SK-N-SH (cell line): ENCODE results near the gene RIPOR2. TPM values are rescaled to one million over a fixed set of nuclear protein-coding genes. Genes with fewer than 3 reads are reported as not detected.
A peak's percentile ranks its signal among the peaks of the same experiment; 100 is the strongest.

ENCODE experiments used
- CTCF ChIA-PET: fragments of 300-600, 350-600 bp; formaldehyde crosslinking; extraction: SDS; loops from one replicate; lab custom pipeline; 2021; lab: Yijun Ruan, JAX
- POLR2A ChIA-PET: fragments of 350-600 bp; sonication (Branson Sonifier 250); formaldehyde crosslinking; extraction: SDS; loops from one replicate; lab custom pipeline; 2020; ENCODE audit warnings: antibody characterized with exemption, inconsistent platforms; lab: Yijun Ruan, JAX
- DNase-seq: peaks from one replicate; pipeline ENCODE4 v3.0.0; 2012
- H2AFZ ChIP-seq: fragments of 200-600 bp; sonication (generic); 2 replicates; pipeline ENCODE4 v1.8.1; 2016; ENCODE audit warnings: antibody characterized with exemption, mild to moderate bottlenecking, low read depth
- H3F3A ChIP-seq: fragments of 200-600 bp; sonication (generic); replicated peaks from 2 replicates; pipeline ENCODE3; 2016; ENCODE audit warnings: antibody characterized with exemption, mild to moderate bottlenecking; ENCODE audit not compliant: insufficient read depth
- H3K27ac ChIP-seq, 2 experiments: fragments of 200-500 bp in 1 of 2; fragments of 200-600 bp in 1 of 2; sonication (Bioruptor generic) in 1 of 2; sonication (generic), shearing (Covaris generic) in 1 of 2; 2 replicates each; pipeline versions ENCODE4 v1.5.1 to v1.6.1; 2014 to 2016; ENCODE audit warnings: low read depth in 2 of 2, inconsistent platforms in 1 of 2, low read length in 1 of 2, mild to moderate bottlenecking in 1 of 2, mixed read lengths in 1 of 2
- H3K27me3 ChIP-seq: fragments of 200-600 bp; sonication (generic), shearing (Covaris generic); 2 replicates; pipeline ENCODE4 v1.6.1; 2016; ENCODE audit warnings: mixed run types; ENCODE audit not compliant: insufficient read depth
- H3K36me3 ChIP-seq, 2 experiments: fragments of 200-500 bp in 1 of 2; fragments of 200-600 bp in 1 of 2; sonication (Bioruptor generic) in 1 of 2; sonication (generic) in 1 of 2; replicated peaks in 1 of 2; 2 replicates each; pipeline versions ENCODE3 to v1.5.1; 2014 to 2016; ENCODE audit warnings: low read length in 1 of 2, mild to moderate bottlenecking in 1 of 2; ENCODE audit not compliant: insufficient read depth in 2 of 2, control insufficient read depth in 1 of 2
- H3K4me1 ChIP-seq, 2 experiments: fragments of 200-500 bp in 1 of 2; fragments of 200-600 bp in 1 of 2; sonication (Bioruptor generic) in 1 of 2; sonication (generic), shearing (Covaris generic) in 1 of 2; 2 replicates each; pipeline versions ENCODE4 v1.5.1 to v1.6.1; 2014 to 2016; ENCODE audit warnings: low read depth in 1 of 2, low read length in 1 of 2, mixed run types in 1 of 2; ENCODE audit not compliant: insufficient read depth in 2 of 2, control insufficient read depth in 1 of 2
- H3K4me2 ChIP-seq: fragments of 200-600 bp; sonication (generic), shearing (Covaris generic); 2 replicates; pipeline ENCODE4 v1.6.1; 2017; ENCODE audit warnings: mixed run types
- H3K4me3 ChIP-seq, 2 experiments: fragments of 200-500 bp in 1 of 2; fragments of 200-600 bp in 1 of 2; sonication (Bioruptor generic) in 1 of 2; sonication (generic), shearing (Covaris generic) in 1 of 2; 2 replicates each; pipeline versions ENCODE4 v1.5.1 to v1.8.1; 2014 to 2016; ENCODE audit warnings: low read depth in 2 of 2, inconsistent platforms in 1 of 2, low read length in 1 of 2, mild to moderate bottlenecking in 1 of 2, mixed read lengths in 1 of 2, moderate library complexity in 1 of 2
- H3K79me2 ChIP-seq: fragments of 200-600 bp; sonication (generic); 2 replicates; pipeline ENCODE4 v1.8.1; 2017; ENCODE audit warnings: mild to moderate bottlenecking; ENCODE audit not compliant: insufficient read depth
- H3K9ac ChIP-seq: fragments of 200-600 bp; sonication (generic); 2 replicates; pipeline ENCODE4 v1.6.1; 2017; ENCODE audit warnings: mixed run types
- H3K9me2 ChIP-seq: fragments of 200-600 bp; sonication (generic); 2 replicates; pipeline ENCODE4 v1.6.1; 2017; ENCODE audit warnings: mixed run types
- H3K9me3 ChIP-seq: fragments of 200-600 bp; sonication (generic); 2 replicates; pipeline ENCODE4 v1.6.1; 2017; ENCODE audit warnings: mixed run types, mild to moderate bottlenecking, moderate library complexity
- H4K20me1 ChIP-seq: fragments of 200-600 bp; sonication (generic); 2 replicates; pipeline ENCODE4 v1.6.1; 2017; ENCODE audit warnings: mild to moderate bottlenecking, mixed run types; ENCODE audit not compliant: insufficient read depth
- FOSL2 ChIP-seq: IDR thresholded peaks from 2 replicates; pipeline ENCODE4 v1.4.0; 2012; ENCODE audit warnings: low read depth, mild to moderate bottlenecking, moderate library complexity, borderline replicate concordance
- FOXJ3 ChIP-seq: sonication (generic); formaldehyde crosslinking; IDR thresholded peaks from 2 replicates; pipeline ENCODE4 v1.5.1; 2020; ENCODE audit warnings: mild to moderate bottlenecking, missing genetic modification reagents
- MEF2A ChIP-seq: IDR thresholded peaks from 2 replicates; pipeline ENCODE4 v1.4.0; 2012; ENCODE audit warnings: low read depth, borderline replicate concordance
- MXI1 ChIP-seq: IDR thresholded peaks from 2 replicates; pipeline ENCODE4 v1.6.1; 2012; ENCODE audit warnings: mild to moderate bottlenecking, low read depth, low read length, improper control_type of control experiment
- RCOR1 ChIP-seq: fragments of 150-350 bp; IDR thresholded peaks from 2 replicates; pipeline ENCODE4 v1.6.1; 2017; ENCODE audit warnings: antibody characterized with exemption, low read length
- TAF1 ChIP-seq: IDR thresholded peaks from 2 replicates; pipeline ENCODE4 v1.6.1; 2012; ENCODE audit warnings: low read depth, mild to moderate bottlenecking, low read length, moderate library complexity, borderline replicate concordance
- TEAD4 ChIP-seq: IDR thresholded peaks from 2 replicates; pipeline ENCODE4 v1.4.0; 2012; ENCODE audit warnings: mild to moderate bottlenecking, borderline replicate concordance; ENCODE audit not compliant: insufficient read depth
- USF2 ChIP-seq: fragments of 150-350 bp; IDR thresholded peaks from 2 replicates; pipeline ENCODE4 v1.6.1; 2017; ENCODE audit warnings: antibody characterized with exemption, low read length, low read depth, borderline replicate concordance
- WGBS: methylation state at CpG from one replicate; pipeline ENCODE4 v1.1.6; 2017; ENCODE audit warnings: low lambda C conversion rate; 5-methylcytosine and 5-hydroxymethylcytosine counted together
- polyA plus RNA-seq, 3 experiments: library from polyadenylated mRNA; depleted of rRNA; stranded (reverse); fragments of >200 nt; gene quantifications; 2 replicates each; pipeline ENCODE4 v1.2.3, GENCODE V29; 2012

Gene RIPOR2
- polyA plus RNA-seq, 1 of the 3 experiments (the other 2 are of a cell fraction) = 0.05 TPM

- H3K9ac ChIP-seq = no peak overlapping the region
- no peaks in the 10 kb centered on the region for H3K9me2 ChIP-seq
- ChIA-PET CTCF (interaction anchor here (1.4 to 3.9 kb wide), 2 partner anchors 9 to 127 kb away, joined by 3 to 25 read pairs; no protein-coding TSS in a partner anchor), POLR2A (no interaction called here)
- no peaks in the 10 kb centered on the region for H3K79me2 ChIP-seq
- 0 out of 2 replicates have a peak overlapping the region, but pooled peaks have one; percentile 13 for H2AFZ ChIP-seq
- H3K36me3 ChIP-seq = no peaks in the 10 kb centered on the region
- peak overlapping the region; percentile 22; the same call in 1 of the 2 replicates for H3K4me2 ChIP-seq
- peaks cover 0 to 27% of the 10 kb centered on the region in 2 experiments; a peak in 2 of 4 replicates for H3K4me1 ChIP-seq
- peak overlapping the region in 1 of 2 experiments; percentile 39; a peak in 2 of 4 replicates for H3K27ac ChIP-seq
- H3K4me3 ChIP-seq = no peak overlapping the region
- peaks cover 10% of the 10 kb centered on the region for H3F3A ChIP-seq
- H4K20me1 ChIP-seq = no peaks in the 10 kb centered on the region
- DNase-seq = no peak
- no peaks in the 10 kb centered on the region for H3K27me3 ChIP-seq
- H3K9me3 ChIP-seq = no peaks in the 10 kb centered on the region
- TF ChIP-seq MEF2A (no peak), FOSL2 (peak; percentile 36; the same call in 1 of the 2 replicates), TEAD4 (no peak)
Measured at GRCh38 chr6:24982231-24982630, 46.5 kb upstream of the RIPOR2 start.

GRCh38 chr6:24981386-24981760 is 45.6 kb upstream of the RIPOR2 start:
- H3K4me1 ChIP-seq = peaks cover 0 to 27% of the 10 kb centered on the region in 2 experiments; a peak in 2 of 4 replicates
- 68% methylated on average over 3 of the region's 4 CpGs for WGBS
- peak overlapping the region; percentile 39 to 43; a peak in 3 of 4 replicates for H3K27ac ChIP-seq
- H2AFZ ChIP-seq = peak overlapping the region; percentile 17; the same call in 1 of the 2 replicates
- H3K79me2 ChIP-seq = no peaks in the 10 kb centered on the region
- no peak for DNase-seq
- H3K27me3 ChIP-seq = no peaks in the 10 kb centered on the region
- H3K9me2 ChIP-seq = no peaks in the 10 kb centered on the region
- peaks cover 10% of the 10 kb centered on the region for H3F3A ChIP-seq
- ChIA-PET CTCF (interaction anchor here (3.9 kb wide), 1 partner anchor 10 kb away, joined by 25 read pairs; no protein-coding TSS in a partner anchor), POLR2A (no interaction called here)
- no peak for TF ChIP-seq TEAD4
- TF ChIP-seq FOSL2 = 0 out of 2 replicates have a peak, but pooled peaks have one; percentile 13
- no peaks in the 10 kb centered on the region for H3K9me3 ChIP-seq
- H3K9ac ChIP-seq = peak overlapping the region; percentile 1; the same call in 1 of the 2 replicates
- H3K36me3 ChIP-seq = no peaks in the 10 kb centered on the region
- no peaks in the 10 kb centered on the region for H4K20me1 ChIP-seq
- 0 out of 2 replicates have a peak overlapping the region, but pooled peaks have one; percentile 22 for H3K4me2 ChIP-seq
- H3K4me3 ChIP-seq = no peak overlapping the region

- H3K27me3 ChIP-seq = no peaks in the 10 kb centered on the region
- ChIA-PET POLR2A (no interaction called here), CTCF (interaction anchor here (1.5 to 3.9 kb wide), 2 partner anchors 11 to 125 kb away, joined by 4 to 25 read pairs; no protein-coding TSS in a partner anchor)
- DNase-seq = no peak
- H3K27ac ChIP-seq = peak overlapping the region; percentile 14 to 43; a peak in 2 of 4 replicates
- H3K79me2 ChIP-seq = no peaks in the 10 kb centered on the region
- H4K20me1 ChIP-seq = no peaks in the 10 kb centered on the region
- TF ChIP-seq TAF1 (no peak), FOXJ3 (CRISPR knock-in tag) (no peak), MXI1 (no peak), USF2 (no peak), RCOR1 (no peak)
- peak overlapping the region; percentile 22; the same call in 1 of the 2 replicates for H3K4me2 ChIP-seq
- no peaks in the 10 kb centered on the region for H3K9me3 ChIP-seq
- peaks cover 10% of the 10 kb centered on the region for H3F3A ChIP-seq
- H3K4me1 ChIP-seq = peaks cover 0 to 27% of the 10 kb centered on the region in 2 experiments; a peak in 2 of 4 replicates
- peak overlapping the region; percentile 17; the same call in 1 of the 2 replicates for H2AFZ ChIP-seq
- H3K9me2 ChIP-seq = no peaks in the 10 kb centered on the region
- no peak overlapping the region for H3K4me3 ChIP-seq
- H3K36me3 ChIP-seq = no peaks in the 10 kb centered on the region
- WGBS = 91% methylated on average over 4 of the region's 4 CpGs
- no peak overlapping the region; the same call in 1 of the 2 replicates for H3K9ac ChIP-seq
Measured at GRCh38 chr6:24980507-24981385, 45.0 kb upstream of the RIPOR2 start.
